HL-60/S4 treated with retinoic acid at 250 ng/mL for 4 days and 3 days (cell line): ENCODE results near the gene RFLNA.

Experiments
- in situ Hi-C: fragments of 300-500 bp; cut with MboI; formaldehyde crosslinking; loops from 2 replicates; pipeline ENCODE4 v1.7.0; 2022; ENCODE audit warnings: low sequenced_read_pairs

RFLNA gene

DNA sequence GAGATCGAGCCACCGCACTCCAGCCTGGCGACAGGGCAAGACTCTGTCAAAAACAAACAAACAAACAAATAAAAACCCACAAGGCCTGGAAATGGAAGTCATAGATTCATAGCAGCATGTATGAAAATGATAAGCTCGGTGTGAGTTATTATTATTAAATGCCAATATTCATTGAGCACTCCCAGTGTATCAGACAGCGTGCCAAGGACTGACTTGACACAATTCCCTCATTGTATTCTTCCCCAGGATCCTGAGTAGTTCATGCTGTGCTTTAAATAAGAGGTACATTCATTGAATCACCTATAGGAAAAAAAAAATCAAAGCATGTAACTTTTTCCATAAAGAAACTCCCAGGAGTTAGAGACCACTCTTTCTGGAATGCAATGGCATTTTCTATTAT lies 12.6 kb upstream of the RFLNA start:
- in situ Hi-C loops: no loop called here

DNA sequence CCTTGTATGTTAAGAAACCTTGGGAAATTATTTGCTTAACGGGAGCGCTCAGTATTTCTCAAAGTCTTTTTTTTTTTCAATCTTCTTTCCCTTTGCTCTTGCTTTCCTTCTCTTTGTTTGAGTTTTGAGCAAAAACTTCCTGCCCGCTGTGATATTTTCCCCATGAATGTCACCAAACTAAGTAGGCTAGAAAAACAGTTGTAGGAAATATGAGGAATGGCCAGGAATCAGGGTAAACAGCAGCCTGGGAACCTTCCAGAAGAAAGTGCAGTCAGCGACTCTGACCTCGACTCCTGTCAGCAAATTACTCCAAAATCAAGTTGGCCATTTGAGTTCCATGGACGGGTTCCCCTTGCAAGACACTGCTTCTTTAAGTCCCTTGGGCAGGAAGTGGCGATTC lies 11.6 kb upstream of the RFLNA start:
- in situ Hi-C loops: no loop called here

DNA sequence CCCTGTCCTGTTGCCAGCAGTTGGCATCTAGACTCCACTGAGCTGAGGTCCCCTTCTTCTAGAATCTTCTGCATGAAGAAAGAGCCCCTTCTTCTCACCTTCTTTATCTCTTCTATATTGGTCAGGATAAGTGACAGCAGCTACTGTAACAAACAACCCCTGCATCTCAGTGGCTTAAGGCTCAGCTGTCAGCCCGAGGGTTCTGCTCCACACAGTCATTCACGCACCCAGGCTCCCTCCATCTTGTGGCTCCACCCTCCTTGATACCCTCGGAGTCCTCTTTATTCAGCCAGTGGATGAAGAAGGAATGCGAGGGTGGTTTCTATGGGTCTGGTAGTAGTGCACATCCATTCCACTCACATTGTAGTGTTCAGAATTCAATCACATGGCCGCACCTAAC lies 10.5 kb upstream of the RFLNA start:
- in situ Hi-C loops: no loop called here

DNA sequence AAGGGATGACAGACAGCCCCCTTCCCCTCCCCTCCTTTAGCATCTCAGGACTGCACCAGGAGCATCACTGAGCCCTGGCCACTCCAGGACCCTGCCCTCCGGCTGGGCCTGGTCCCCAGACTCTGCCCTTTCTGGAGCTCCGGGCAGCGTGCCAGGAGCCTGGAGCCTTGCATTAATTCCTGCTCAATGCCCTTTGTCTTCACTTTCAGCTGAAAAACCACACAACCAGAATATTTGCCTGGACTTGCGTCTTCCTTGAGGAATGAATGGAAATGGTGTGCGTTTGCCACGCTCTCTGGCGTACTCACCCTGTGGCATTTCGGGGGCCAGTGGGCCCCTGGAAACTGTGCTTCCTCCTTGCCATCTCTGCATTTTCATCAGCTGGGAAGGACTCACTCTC lies 8.5 kb upstream of the RFLNA start:
- in situ Hi-C loops: no loop called here

DNA sequence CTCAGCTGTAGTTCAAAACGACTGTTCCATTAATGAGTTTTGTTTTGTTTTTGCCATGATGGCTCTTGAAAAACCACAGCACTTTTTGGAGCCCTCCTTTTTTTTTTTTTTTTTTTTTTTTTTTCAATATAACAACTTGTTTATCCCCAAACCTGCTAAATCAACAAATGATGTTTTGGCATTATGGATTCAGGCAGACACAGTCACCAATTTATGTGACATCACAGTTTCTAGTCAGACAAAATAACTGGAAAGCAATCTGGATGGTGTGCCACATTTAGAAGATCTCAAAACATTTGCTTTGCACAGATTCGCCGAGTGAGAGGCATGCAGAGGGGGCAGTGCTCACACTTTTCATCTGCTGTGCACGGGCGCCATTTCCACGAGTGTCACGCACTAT lies 7.9 kb upstream of the RFLNA start:
- in situ Hi-C loops: no loop called here

DNA sequence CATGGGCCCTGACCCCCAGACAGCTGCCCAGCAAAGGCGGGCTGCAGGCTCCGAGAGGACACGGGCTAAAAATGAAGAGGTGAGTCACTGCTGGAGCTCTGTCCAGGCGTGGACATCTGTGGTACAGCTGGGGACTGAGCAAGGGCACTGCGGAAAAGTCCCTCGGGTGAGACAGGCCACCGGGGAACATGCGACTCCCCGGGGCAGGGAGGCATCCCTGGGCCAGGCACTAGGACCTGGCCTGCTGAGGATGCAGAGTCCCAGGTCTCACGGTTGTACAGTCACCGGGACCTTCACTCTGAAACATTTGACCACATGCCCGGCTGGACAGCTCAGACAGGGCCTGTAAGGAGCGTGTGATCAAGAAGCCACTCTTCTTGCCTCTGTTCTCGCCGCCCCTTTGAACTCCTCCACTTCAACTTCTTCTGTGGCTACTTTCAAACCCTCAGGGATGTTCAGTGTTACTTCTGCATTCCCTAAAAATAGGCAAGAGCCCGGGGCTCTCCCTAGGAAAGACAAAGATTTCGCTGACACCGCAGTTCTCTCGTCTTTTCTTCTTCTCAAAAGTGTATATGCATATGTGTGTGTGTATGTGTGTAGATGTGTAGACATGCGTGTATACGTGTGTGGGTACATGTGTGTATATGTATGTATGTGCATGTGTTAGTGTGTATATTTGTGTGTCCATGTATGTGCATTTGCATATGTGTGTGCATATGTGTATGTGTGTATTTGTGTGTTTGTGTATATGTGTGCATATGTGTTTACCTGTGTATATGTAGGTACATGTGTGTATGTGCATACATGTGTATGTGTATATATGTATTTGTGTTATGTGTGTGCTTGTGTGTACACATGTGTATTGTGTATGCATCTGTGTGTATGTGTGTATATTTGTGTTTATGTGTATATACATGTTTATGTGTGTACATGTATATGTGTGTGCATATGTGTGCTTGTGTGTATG lies 5.0 kb upstream of the RFLNA start:
- in situ Hi-C loops: no loop called here

DNA sequence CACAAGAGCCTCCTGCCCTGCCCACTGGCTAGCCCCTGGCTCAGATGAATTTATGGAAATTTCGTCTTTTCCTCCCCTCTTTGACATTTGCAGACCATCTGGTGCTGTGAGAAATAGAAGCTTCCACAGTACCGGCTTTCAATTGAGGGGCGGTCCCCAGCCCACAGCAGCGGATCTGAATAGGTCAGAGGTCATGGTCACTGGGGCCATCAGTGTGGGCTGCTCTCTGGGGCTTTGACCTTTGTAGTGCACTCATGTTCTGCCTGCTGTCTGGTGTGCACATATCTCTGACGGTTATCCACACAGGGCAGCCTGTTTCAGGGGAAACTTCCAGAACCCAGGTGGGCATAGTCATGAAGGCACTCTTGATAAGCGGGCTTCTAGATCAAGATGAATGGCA lies 2.5 kb upstream of the RFLNA start:
- in situ Hi-C loops: no loop called here

DNA sequence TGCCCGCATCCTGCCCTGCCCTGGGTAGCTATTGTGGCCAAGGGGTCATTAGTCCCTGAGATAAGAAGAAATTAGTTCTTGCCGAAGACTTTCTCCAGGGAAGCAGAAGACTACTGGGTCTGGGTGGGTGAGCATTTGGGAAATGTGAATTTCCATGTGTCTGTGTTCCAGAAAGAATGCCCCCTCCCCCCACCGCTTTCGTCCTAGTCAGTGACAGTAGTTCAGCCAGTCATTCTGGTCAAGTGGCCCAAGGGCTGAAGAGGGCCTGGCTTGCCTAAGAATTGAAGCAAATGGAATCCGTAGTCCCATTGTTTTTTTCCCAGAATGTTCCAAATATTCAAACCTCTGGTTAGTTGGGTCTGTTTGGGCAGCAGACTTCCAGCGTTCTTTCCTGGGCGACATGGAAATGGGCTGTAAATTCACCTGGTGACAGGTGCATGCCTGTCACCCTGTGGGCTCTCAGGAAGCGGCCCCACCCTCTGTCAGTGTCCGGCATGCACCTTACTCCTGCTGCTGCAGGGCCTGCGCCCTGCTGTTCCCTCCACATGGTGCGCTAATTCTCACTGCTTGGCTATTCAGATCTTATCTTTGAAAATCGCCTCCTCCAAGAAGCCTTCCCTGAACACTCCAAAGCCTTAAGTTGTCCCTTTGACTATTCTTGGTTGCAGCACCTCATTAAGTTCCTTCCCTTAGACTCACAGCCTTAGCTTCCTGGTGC lies 1.4 kb upstream of the RFLNA start:
- in situ Hi-C loops: no loop called here

DNA sequence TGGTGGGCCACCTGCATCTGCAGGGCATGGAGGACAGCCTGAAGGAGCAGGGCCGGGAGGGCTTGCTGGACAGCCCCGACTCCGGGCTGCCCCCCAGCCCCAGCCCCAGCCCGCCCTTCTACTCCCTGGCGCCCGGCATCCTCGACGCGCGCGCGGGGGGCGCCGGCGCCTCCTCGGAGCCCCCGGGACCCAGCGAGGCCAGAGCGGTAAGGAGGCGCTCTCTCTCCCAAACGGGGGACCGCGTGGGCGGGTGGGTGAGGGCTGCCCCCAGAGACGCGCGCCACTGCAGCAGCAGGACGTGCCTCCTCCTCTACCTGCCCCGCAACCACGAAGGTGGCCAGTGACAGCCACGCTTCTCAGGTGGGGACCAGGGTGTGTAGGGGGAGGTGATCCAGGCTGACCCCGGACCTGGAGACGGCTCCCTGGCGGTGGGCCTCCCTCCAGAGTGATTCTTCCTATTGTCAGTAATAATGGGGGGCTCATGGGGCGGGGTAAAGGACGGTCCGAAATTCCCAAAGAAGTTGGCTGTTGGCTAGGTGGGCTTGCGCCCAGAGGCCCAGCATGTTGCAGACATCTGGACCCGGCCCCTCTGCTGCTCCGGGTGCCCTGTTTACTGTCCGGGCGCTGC lies 652 bp downstream of the RFLNA start:
- in situ Hi-C loops: no loop called here

DNA sequence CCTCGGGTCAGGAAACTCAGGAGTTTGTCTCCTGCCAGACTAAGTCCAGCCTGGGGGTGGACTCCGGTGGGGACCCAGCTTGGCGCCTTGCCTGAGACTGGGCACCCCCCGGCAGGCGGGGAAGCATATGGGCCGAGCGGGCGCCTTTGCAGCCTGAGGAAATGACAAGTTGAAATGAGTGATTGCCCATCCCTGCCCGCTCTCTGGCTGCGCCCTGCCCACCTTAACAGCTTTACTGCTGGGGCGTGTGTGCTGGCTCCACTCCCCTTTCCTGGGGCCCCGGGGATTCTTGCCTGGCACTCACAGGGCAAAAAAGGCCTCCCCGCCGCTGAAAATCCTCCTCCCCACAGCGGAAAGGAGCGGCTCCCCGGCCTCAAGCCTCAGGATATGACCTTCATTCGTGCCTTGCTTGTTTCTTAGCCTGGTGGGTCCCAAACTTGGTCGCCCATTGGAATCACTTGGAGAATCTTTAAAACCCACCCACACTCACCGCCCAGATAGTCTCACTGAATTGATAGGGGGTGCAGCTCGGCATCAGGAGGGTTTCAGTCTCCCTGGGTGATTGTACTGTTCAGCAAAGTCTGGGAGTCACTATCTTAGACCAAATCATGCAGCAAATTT lies 1.5 kb downstream of the RFLNA start:
- in situ Hi-C loops: no loop called here

DNA sequence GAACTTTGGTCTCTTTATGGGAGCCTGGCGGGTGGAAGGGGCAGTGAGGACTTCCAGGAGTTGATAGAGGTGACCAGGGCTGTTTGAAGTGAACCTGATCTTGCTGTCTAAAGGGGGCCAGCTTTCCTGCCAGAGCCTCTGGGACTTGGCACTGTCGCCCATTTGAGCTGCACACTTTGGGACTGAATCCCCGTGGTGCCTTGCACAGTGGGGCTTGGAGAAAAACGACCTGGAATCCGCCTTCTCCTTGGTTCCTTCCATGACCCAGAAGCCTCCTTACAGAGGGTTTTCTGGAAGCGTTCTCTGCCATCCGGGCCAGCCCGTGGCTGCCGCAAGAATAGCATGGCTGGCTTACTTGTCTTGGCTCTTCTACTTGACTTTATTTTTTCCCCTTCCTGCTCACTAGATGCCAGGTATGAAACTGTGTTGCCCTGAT lies 2.0 kb downstream of the RFLNA start:
- in situ Hi-C loops: no loop called here

DNA sequence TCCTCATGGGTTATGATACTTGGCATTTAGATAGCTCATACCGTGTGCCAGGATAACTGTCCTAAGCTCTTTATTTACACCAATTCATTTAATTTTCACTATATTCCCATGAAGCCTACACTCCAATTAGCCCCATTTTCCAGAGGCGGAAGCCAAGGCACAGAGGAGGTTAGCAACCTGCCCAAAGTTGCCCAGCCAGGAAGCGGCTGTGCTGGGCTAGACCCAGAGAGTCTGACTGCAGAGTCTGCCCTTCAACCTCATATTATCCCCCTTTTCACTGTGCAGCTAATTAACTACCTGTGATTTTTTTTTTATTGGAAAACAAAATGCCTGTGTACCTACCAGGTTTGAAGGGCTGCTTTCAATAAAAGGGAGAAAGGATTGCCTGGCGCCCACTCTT lies 2.5 kb downstream of the RFLNA start:
- in situ Hi-C loops: no loop called here

DNA sequence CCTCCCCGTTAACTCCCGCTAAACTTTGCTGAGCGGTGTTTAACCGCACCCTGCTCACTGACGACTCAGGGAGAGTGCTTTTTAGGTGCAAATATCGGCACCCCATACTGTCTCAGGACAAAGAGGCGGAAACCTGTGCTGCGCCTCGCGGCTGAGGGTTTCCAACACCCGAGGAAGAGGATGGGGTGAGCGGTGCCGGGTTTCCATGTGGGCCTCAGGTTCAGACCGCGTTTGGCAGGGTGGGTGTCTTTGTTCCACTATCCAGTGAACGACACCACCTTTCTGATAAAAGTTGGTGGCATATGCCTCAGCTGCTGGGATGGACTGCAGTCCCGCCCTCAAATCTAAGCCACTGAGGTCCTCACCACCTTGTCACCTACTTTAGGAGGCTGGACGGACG lies 3.0 kb downstream of the RFLNA start:
- in situ Hi-C loops: no loop called here

DNA sequence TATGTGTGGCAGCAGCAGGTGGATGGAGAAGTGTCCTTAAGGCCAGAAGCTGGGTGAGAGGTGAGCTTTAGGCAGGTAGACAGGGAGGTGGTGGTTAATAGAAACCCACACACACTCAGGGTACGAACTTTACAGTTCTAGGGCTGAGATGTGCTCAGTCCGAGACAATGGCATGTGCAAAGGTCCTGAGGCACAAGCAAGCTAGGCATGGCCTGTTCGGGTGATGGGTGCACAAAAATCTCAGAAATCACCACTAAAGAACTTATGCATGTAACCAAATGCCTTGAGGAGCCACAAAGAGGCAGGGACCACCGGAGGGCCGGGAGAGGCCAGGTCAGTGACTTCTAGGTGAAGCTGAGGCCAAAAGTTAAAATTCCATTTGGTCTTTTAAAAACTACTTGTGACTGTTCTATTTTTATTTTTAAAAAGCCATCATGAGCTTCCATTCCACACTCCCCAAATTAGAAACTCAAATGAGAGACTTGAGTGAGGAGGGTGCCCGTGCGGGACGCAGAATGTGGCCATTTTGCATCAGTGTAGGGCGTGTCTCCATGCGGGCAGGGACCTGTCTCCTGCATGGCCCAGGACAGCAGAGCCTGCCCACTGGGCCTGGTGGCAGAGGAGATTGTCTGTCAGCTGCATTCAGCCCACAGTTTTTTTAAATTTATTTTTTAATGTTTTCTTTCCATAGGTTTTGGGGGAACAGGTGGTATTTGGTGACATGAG lies 4.0 kb downstream of the RFLNA start:
- in situ Hi-C loops: no loop called here

DNA sequence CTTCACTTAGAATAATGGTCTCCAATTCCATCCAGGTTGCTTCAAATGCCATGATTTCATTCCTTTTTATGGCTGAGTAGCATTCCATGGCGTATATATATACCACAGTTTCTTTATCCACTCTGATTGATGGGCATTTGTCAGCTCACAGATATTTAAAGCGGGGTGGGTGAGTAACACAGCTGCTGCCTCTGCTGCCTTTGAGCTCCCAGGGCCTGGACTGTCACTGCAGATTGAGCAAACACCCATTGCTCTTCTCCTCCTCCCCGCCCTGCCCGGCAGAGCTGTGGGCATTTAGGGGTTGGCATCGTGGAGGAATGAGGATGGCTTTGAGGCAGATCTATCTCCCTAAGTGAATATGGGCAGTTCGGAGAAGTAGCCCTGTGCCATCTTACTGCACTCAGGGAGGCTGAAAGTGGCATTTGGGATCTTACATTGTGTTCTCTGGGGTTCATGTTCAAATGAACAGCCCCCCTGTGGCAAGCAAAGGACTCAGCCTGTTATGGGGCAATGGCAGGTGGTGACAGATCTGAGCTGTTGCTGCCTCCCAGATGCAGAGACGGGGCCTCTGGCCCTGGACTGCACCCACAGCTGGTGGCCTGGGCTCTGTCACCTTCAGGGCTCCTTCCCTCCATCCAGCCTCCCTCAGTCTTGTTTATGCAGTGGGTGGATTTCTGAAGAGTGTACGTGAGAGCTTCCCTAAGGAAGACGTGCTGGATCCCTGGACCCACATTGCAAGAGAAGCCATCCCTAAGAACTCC lies 4.9 kb downstream of the RFLNA start:
- in situ Hi-C loops: loop anchor here (25.0 kb wide), 1 partner anchor 513 kb away; no protein-coding TSS in a partner anchor

DNA sequence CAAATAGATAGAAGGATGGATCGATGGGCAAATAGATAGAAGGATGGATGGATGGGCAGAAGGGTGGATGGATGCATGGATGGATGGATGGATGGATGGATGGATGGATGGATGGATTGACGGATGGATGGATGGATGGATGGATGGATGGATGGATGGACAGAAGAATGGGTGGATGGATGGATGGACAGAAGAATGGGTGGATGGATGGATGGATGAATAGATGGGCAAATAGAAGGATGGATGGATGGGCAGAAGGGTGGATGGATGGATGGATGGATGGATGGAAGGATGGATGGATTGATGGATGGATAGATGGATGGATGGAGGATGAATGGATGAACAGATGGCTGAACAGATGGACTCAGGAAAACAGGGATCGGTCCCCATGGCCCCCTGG lies 5.8 kb downstream of the RFLNA start:
- in situ Hi-C loops: loop anchor here (25.0 kb wide), 1 partner anchor 513 kb away; no protein-coding TSS in a partner anchor

DNA sequence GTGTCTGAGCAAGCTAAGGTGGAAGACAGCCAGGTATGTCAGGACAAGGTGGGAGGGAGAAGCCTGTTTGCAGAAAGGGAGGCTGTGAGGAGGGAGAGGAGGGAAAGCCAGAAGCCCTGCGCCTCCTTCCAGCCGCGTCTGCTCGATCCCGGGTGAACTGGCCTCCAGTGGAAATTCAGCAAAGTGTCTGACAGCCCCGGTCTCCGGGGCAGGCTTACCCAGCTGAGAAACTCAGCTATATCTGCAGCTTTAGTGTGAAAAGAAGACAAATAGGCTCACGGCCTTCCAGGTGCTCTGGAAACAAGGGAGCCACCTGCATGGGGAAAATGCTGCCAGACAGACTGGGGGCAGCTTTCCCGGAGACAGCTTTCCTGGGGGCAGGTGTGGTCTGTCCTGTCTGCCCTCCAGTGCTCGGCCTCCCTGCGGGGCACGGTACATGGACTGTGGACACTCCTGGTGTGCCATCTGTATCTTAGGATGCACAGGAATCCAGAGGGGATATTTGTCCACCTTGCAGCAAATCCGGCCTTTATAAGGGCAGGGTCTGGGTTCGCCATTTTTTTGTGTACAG lies 6.3 kb downstream of the RFLNA start:
- in situ Hi-C loops: loop anchor here (25.0 kb wide), 1 partner anchor 514 kb away; no protein-coding TSS in a partner anchor

DNA sequence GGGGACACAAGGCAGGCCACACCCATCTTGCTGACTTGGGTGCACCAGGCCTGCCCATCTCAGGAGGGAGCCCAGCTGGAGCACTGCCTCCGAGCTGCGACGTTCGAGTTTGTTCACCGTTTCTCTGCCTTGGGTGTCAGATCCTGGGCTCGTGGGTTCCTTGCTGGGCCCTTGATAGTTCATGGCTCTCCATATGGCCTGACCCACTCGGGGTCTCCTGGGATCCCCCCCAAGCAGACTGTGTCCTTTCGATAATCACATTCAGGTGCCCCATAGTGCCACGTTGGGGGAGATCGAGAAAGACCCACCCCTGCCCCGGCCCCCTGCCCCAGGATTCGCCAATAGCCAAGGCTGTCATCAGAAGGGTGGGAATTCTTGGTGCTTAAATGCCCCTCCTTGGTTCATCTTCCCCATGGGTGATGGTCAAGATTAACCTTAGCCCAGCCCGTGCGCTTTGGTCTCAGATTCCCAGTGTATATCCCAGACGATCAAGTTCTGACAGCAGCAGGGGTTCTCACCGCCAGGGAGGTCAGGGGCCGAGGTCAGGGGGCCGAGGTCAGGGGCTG lies 7.4 kb downstream of the RFLNA start:
- in situ Hi-C loops: loop anchor here (25.0 kb wide), 1 partner anchor 515 kb away; no protein-coding TSS in a partner anchor
